Activated naive CD8-positive, alpha-beta T cell (primary cell): ENCODE data around the gene TMEM145.

Source experiments
- H3K27ac Mint-ChIP-seq: one replicate; pipeline ENCODE4 v1.8.0; 2021; ENCODE audit warnings: mixed read lengths
- H3K27me3 Mint-ChIP-seq: one replicate; pipeline ENCODE4 v1.8.0; 2021; ENCODE audit warnings: mixed read lengths
- H3K36me3 Mint-ChIP-seq: one replicate; pipeline ENCODE4 v1.8.0; 2021; ENCODE audit warnings: mixed read lengths
- H3K4me1 Mint-ChIP-seq: one replicate; pipeline ENCODE4 v1.8.0; 2021; ENCODE audit warnings: low read depth, mixed read lengths
- H3K4me3 Mint-ChIP-seq: one replicate; pipeline ENCODE4 v1.8.0; 2021; ENCODE audit warnings: mild to moderate bottlenecking, mixed read lengths
- H3K9me3 Mint-ChIP-seq: one replicate; pipeline ENCODE4 v1.8.0; 2021; ENCODE audit warnings: low read depth, mixed read lengths

The TMEM145 gene

DNA sequence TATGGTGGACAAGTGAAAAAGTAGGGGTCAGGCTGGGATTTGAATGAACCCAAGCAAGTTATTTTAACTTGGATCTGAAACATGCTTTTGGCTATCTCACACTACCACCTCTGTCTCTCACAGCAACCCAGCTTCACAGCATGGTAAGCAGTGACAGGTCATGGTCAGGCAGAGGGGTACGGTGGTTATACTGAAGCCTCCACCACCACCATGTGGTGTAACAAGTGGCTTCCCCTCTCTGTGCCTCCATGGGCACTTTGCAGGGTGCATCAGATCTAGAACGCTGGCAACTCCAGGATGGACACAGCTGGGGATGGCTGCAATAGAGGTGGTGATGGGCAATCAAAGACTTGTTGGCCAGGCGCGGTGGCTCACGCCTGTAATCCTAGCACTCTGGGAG, 739 bp upstream of the TMEM145 start:
- Mint-ChIP-seq H3K36me3 (no peaks in the 10 kb centered on the region), H3K27me3 (peaks cover 13% of the 10 kb centered on the region), H3K27ac (no peak overlapping the region)

DNA sequence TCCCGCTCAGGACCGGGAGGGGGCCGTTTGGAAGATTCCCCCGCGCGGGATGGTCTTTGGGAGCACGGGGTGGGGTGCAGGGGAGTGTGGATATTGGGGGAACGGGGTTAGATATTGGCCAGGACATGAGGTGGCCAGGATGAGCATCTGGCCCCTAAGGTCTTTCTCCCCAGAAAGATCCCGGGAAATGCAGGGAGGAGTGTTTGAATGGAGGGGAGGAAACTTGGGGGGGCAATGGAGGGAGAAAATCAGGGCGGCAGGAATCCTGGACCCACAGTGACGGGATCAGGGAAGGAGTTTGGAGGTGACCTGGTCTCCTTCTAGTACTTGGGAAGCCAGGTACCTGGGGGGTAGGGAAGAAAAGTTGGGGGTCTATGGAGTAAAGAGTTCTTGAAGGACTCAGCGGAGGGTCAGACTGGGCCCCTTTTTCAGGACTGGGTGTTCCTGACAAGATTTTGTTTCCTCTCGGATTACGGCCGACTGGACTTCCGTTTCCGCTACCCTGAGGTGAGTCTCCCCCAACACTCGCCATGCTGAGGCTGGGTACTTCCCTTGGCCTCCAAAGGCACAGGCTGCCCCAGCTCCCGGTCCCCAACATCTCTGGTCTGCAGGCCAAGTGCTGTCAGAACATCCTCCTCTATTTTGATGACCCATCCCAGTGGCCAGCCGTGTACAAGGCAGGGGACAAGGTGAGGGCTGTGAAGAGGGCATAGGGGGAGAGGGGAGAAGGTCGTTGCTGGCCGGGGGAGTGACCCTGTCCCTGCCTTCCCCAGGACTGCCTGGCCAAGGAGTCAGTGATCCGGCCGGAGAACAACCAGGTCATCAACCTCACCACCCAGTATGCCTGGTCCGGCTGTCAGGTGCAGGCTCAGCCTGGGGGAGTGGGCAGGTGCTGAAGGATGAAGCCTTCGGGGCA, 989 bp downstream of the TMEM145 start:
- Mint-ChIP-seq H3K36me3 (no peaks in the 10 kb centered on the region), H3K9me3 (no peaks in the 10 kb centered on the region), H3K4me3 (peak overlapping the region; percentile 56), H3K27ac (no peak overlapping the region), H3K27me3 (peaks cover 13% of the 10 kb centered on the region), H3K4me1 (peaks cover 19% of the 10 kb centered on the region)

More for the DNA sequence above, 739 bp upstream of the TMEM145 start:
- no peaks in the 10 kb centered on the region for H3K9me3 Mint-ChIP-seq
- H3K4me3 Mint-ChIP-seq = peak overlapping the region; percentile 80
- H3K4me1 Mint-ChIP-seq = peaks cover 19% of the 10 kb centered on the region

DNA sequence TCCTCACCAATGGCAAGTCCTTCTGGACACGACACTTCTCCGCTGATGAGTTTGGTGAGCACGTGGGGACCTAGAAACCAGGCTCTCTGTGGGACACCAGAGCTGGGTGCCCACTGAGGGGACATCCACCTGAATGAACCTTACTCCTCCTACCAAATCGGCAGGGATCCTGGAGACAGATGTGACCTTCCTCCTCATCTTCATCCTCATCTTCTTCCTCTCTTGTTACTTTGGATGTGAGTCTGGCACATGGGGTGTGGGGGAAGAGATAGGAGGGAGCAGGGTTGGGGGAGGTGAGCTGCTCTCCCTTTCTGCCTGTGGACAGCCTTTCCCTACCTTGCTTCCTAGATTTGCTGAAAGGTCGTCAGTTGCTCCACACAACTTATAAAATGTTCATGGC, 1.9 kb downstream of the TMEM145 start:
- Mint-ChIP-seq H3K27me3 (peaks cover 13% of the 10 kb centered on the region), H3K36me3 (no peaks in the 10 kb centered on the region), H3K4me1 (peaks cover 19% of the 10 kb centered on the region), H3K27ac (no peak overlapping the region), H3K9me3 (no peaks in the 10 kb centered on the region), H3K4me3 (peak overlapping the region; percentile 51)

DNA sequence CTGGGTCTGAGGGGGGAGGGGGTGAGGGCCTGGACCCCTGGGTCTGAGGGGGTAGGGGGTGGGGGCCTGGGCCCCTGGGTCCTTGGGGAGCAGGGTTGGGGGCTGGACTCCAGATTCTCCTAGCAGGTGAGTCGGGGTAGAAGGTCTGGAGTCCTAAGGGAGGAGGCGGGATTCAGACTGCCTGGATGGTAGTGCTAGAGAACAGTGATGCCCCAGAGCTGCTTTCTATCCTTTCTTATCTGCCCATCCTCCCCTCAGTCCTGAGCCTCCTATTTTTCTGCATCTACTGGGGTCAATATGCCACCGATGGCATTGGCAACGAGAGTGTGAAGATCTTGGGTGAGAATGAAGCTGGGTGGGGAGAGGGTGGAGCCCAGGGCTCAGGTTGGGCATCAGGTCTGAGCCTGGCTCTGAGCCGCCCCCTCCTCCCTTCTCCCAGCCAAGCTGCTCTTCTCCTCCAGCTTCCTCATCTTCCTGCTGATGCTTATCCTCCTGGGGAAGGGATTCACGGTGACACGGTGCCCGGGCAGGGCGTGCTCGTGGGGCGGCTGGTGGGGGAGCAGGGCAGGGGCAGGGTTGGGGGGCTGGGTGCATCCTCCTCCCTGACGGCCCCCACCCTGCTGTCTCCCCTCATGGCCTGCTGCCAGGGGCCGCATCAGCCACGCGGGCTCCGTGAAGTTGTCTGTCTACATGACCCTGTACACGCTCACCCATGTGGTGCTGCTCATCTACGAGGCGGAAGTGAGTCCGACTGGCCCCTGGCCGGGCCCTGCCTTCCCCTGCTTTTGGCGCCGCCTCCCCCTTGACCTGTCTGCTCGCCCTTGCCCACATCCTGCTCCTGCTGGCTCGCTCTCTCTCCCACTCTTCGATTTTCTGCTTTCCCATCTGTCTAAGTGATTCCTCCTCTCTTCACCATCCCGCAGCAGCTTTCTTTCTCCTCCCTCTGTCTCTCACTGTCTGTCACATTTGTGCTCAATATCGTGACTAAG, 3.4 kb downstream of the TMEM145 start:
- Mint-ChIP-seq H3K9me3 (no peaks in the 10 kb centered on the region), H3K27ac (no peak overlapping the region), H3K36me3 (no peaks in the 10 kb centered on the region), H3K4me3 (peak overlapping the region; percentile 8), H3K4me1 (peaks cover 19% of the 10 kb centered on the region), H3K27me3 (peaks cover 9% of the 10 kb centered on the region)

DNA sequence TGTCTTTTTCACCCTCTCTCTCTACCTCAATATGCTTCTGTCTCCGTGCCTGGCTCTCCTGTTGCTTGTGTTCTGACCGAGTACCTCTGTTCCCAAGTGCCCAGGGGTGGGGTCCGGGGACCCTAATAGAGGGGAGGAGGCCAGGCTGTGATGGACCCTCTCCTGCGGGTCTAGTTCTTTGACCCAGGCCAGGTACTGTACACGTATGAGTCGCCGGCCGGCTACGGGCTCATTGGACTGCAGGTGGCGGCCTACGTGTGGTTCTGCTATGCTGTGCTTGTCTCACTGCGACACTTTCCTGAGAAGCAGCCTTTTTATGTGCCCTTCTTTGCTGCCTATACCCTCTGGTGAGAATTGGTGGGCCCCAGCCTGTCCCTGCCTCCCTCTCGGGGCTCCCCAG, 4.4 kb downstream of the TMEM145 start:
- Mint-ChIP-seq H3K27me3 (peaks cover 5% of the 10 kb centered on the region), H3K4me1 (peaks cover 15% of the 10 kb centered on the region), H3K27ac (no peak overlapping the region), H3K36me3 (no peaks in the 10 kb centered on the region), H3K4me3 (no peak overlapping the region), H3K9me3 (no peaks in the 10 kb centered on the region)

DNA sequence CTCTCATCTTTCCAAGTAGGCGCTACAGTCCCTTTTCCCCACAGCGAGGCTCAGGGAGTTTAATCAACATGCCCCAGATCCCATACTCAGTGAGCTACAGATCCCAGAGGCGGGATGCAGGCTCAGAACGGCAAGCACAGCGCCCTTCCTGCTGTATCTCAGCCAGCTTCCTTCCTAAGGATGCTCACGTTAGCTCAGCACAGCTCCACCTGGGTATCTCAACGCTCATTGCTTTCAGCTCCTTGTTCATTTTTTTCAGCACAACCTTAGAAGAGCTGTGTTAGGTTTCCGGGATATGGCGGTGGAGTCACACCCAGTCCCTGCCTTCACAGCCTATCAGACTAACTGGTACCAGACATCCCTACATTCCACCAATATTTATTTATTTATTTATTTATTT, 9.2 kb downstream of the TMEM145 start:
- Mint-ChIP-seq H3K4me3 (no peak overlapping the region), H3K27me3 (peaks cover 6% of the 10 kb centered on the region), H3K9me3 (no peaks in the 10 kb centered on the region), H3K27ac (no peak overlapping the region), H3K36me3 (no peaks in the 10 kb centered on the region), H3K4me1 (peaks cover 18% of the 10 kb centered on the region)

DNA sequence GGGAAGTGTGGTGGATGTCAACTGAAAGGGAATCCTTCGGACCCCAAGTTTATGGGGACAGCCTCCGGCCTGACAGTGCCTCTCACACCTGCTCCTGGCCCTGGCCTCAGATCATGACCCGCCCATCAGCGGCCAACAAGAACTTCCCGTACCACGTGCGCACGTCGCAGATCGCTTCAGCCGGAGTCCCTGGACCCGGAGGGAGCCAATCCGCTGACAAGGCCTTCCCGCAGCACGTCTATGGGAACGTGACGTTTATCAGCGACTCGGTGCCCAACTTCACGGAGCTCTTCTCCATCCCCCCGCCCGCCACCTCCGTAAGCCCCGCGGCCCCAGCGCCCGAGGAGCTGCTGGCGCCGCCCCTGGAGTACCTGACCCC, 10.4 kb downstream of the TMEM145 start:
- Mint-ChIP-seq H3K36me3 (no peaks in the 10 kb centered on the region), H3K27ac (no peak overlapping the region), H3K4me1 (peaks cover 22% of the 10 kb centered on the region), H3K4me3 (peak overlapping the region; percentile 49), H3K9me3 (no peaks in the 10 kb centered on the region), H3K27me3 (peaks cover 6% of the 10 kb centered on the region)

DNA sequence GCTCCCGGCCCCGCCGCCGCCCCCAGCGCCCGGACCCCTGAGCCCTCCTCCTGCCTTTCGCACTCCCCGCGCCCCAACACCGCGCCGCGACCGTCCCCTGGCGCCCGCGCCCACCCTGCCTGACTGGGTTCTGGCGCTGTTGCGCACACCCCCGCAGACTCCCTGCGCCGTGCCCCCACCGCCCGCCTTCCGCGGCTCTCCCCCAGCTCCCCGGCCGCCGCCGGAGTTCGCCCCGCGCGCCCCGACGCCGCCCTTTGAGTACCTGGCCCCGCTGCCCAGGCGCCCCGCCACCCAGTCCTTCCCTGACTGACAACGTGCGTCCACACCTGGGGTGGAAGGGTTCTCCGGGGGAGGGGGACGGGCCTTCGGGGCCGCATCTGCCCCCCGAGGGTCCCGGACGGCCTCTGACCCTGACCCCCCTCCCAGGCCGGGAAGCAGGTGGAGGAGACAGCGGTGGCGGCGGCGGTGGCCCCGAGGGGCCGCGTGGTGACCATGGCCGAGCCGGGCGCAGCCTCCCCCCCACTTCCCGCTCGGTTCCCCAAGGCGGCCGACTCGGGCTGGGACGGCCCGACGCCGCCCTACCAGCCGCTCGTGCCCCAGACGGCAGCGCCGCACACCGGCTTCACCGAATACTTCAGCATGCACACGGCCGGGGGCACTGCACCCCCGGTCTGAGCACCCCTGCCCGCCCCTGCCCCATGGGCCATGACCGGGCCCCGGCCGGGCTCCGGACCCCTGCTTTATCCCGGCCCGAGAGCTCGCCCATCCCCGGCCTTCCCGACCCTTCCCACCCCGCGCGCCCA, 10.9 kb downstream of the TMEM145 start:
- Mint-ChIP-seq H3K27ac (no peak overlapping the region), H3K4me3 (no peak overlapping the region), H3K27me3 (peaks cover 6% of the 10 kb centered on the region), H3K36me3 (no peaks in the 10 kb centered on the region), H3K9me3 (no peaks in the 10 kb centered on the region), H3K4me1 (peaks cover 22% of the 10 kb centered on the region)

DNA sequence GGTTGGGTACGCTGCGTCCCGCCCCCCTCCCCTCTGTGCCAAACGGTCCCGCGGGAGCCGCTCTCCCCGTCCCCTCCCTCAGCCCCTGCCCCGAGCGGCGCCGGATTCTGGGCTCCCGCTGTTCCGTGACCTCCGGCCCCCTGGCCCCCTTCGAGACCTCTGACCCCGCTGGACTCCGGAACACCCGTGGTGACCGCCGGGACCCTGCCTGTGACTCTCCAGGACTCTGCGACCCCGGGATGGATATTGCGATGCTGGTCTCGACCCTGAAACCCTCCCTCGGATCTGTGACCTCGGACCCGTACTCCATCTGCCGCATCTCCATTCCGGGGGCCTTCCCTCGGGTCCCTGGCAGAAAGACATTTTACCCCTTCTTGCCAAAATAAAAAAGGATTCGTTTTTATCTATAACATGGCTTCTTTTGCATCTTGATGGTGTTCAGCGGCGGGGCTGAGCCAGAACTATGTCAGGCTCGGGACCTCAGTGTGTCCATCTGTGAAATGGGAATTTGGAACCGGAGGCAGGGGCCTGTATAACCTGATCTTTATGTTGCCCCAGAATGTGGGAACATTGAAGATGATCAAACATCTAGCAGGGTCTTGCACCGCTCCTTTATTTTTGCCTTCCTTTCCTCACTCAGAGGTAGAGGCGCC, 11.7 kb downstream of the TMEM145 start:
- no peaks in the 10 kb centered on the region for H3K36me3 Mint-ChIP-seq
- H3K4me1 Mint-ChIP-seq = peaks cover 22% of the 10 kb centered on the region
- peak overlapping the region; percentile 72 for H3K27ac Mint-ChIP-seq
- H3K27me3 Mint-ChIP-seq = peaks cover 6% of the 10 kb centered on the region
- no peaks in the 10 kb centered on the region for H3K9me3 Mint-ChIP-seq
- H3K4me3 Mint-ChIP-seq = peak overlapping the region; percentile 90

DNA sequence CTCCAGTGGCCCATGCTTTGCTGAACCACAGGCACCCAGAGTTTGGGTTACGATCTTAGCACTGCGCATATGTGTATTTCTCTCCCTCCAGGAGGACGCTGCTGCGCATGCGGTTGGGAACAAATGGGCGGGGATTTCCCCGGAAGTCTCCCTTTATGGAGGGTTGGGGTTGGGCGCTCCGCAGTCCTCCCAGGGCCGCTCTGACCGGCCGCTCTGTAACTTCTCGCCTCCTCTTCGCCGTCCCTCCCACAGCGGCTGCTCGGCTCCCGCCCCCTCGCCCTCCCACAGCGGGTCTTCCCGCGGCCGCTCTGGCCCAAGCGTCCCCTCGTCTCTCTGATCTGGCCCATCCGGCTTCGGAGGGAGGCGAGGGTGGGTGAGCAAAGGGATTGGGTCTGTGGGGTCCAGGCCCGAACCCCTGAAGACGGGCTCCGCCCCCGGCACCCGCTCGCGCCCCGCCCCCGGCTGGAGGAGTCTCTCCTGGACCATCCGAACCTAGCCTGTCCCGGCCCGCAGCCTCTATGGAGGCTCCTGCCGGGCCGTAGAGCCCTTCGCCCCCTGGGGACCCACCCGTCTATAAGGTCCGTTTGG, 12.3 kb downstream of the TMEM145 start, which contains the start of gene MEGF8:
Gene MEGF8, plus strand, starts transcription at position 328 of the 588 bp plus-strand sequence. CDS start 609 bp downstream, outside the sequence.
- H3K4me3 Mint-ChIP-seq = peak within 1 kb of the TSS; percentile 90
- peak within 1 kb of the TSS; percentile 72 for H3K27ac Mint-ChIP-seq
- peaks cover 6% of the 10 kb centered on the region for H3K27me3 Mint-ChIP-seq
- no peaks in the 10 kb centered on the region for H3K36me3 Mint-ChIP-seq
- H3K4me1 Mint-ChIP-seq = peaks cover 22% of the 10 kb centered on the region
- H3K9me3 Mint-ChIP-seq = no peaks in the 10 kb centered on the region

DNA sequence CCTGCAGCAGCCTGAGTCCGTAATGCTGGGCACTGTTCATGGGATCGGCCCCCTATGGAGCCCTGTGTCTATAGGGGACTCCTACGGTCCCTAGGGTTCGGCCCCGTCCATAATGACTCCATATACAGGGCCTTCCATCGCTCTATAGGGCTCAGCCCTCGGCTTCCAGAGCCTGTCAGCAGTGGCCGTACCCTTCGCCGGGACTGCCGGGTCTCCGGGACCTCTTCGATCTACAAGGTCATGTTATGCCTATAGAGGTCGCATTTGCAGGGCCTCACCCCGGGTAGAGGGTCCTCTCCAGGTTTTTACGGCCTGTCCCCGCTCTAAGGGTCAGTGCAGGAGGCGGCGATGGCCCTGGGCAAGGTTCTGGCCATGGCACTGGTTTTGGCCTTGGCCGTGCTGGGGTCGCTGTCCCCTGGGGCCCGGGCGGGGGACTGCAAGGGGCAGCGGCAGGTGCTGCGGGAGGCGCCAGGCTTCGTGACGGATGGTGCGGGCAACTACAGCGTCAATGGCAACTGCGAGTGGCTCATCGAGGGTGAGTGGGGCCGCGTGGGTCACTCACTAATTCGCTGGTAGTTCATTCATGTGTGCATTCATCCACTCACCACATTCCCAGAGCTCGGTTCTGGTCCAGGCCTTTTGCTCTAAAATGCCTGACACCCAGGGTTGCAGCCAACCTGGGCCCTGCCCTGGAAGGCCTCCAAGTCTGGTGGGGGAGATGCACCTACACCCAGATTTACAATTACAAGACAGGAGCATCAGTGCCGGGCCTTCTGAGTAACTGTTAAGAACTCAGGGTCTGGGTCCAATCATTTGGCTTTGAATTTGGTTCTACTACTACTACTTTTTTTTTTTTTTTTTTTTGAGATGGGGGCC, 13.0 kb downstream of the TMEM145 start:
- Mint-ChIP-seq H3K4me3 (peak overlapping the region; percentile 90), H3K36me3 (no peaks in the 10 kb centered on the region), H3K27me3 (peaks cover 6% of the 10 kb centered on the region), H3K9me3 (no peaks in the 10 kb centered on the region), H3K4me1 (peaks cover 22% of the 10 kb centered on the region), H3K27ac (peak overlapping the region; percentile 46)

DNA sequence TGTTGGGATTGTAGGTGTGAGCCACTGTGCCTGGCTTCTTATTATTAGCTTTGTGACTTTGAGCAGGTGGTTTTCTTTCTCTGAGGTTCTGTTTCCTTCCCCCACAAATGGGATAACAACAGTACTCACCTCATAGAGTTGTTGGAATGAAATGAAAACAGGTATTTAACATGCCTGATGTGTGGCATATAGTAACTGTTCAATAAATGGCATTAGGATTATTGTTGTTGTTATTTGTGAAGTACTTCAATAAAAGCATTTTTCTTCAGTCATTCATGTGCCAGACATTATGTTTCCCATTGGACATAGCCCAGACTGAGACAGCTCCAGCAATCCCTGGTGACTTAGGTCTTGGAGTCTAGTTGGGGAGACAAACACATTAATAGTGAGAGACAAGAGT, 13.9 kb downstream of the TMEM145 start:
- H3K27ac Mint-ChIP-seq = no peak overlapping the region
- peak overlapping the region; percentile 90 for H3K4me3 Mint-ChIP-seq
- H3K9me3 Mint-ChIP-seq = no peaks in the 10 kb centered on the region
- peaks cover 22% of the 10 kb centered on the region for H3K4me1 Mint-ChIP-seq
- H3K27me3 Mint-ChIP-seq = peaks cover 6% of the 10 kb centered on the region
- no peaks in the 10 kb centered on the region for H3K36me3 Mint-ChIP-seq

DNA sequence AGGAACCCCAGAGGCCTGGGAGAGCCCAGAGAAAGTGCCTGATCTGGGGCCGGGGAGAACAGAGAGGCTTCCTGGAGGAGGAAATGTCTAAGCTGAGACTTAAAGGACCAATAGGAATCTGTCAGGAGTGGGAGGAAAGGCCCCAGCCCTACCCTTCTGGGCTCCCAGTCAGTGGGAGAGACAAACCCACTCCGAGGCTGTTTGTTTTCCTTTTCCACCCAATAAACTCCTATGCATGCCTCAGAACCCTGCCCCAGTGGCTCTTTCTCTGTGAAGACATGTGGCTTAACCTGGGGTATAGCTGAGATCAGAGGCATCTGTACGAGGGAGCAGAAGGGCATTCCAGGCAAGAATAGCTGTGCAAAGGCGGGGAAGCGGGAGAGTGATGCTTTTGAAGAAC, 14.3 kb downstream of the TMEM145 start:
- H3K36me3 Mint-ChIP-seq = no peaks in the 10 kb centered on the region
- H3K27ac Mint-ChIP-seq = no peak overlapping the region
- peaks cover 6% of the 10 kb centered on the region for H3K27me3 Mint-ChIP-seq
- H3K9me3 Mint-ChIP-seq = no peaks in the 10 kb centered on the region
- peak overlapping the region; percentile 90 for H3K4me3 Mint-ChIP-seq
- peaks cover 22% of the 10 kb centered on the region for H3K4me1 Mint-ChIP-seq
